ENCODE data around the gene AKIRIN2. TPM values are rescaled to one million over a fixed set of nuclear protein-coding genes. Genes with fewer than 3 reads are reported as not detected.

The AKIRIN2 gene
- total RNA-seq: 23.5 TPM

- Histone ChIP-seq H3K9me3 (ENCODE audit: control insufficient read depth in 3 of 3, low read length in 3 of 3) (no peaks in the 10 kb centered on the region), H3K36me3 (ENCODE audit: control insufficient read depth in 3 of 3, insufficient read depth in 3 of 3, low read length in 3 of 3) (no peaks in the 10 kb centered on the region), H3K27me3 (ENCODE audit: control insufficient read depth in 3 of 3, insufficient read depth in 3 of 3, low read length in 3 of 3) (no peaks in the 10 kb centered on the region), H3K4me3 (ENCODE audit: low read length in 3 of 3) (peak within 1 kb of the TSS; percentile 92 to 99 (median 93)), H3K27ac (ENCODE audit: low read depth, low read length) (peak within 1 kb of the TSS; percentile 100), H3K4me1 (ENCODE audit: control insufficient read depth in 3 of 3, insufficient read depth in 3 of 3, low read length in 3 of 3) (peaks cover 9 to 25% (median 22%) of the 10 kb centered on the region in 3 donors), H3K9ac (ENCODE audit: low read depth in 1 of 3, low read length in 3 of 3) (peak within 1 kb of the TSS; percentile 96 to 100 (median 99))
Observed at GRCh38 chr6:87701676-87702588, at the start of gene AKIRIN2. TSS of gene AKIRIN2 (minus strand) at chr6:87702233. CDS start at chr6:87701684, 549 bp downstream.

- H3K9ac ChIP-seq (ENCODE audit: low read depth in 1 of 3, low read length in 3 of 3): no peak overlapping the region
- H3K27ac ChIP-seq (ENCODE audit: low read depth, low read length): no peak overlapping the region
- no peaks in the 10 kb centered on the region for H3K4me1 ChIP-seq (ENCODE audit: control insufficient read depth in 3 of 3, insufficient read depth in 3 of 3, low read length in 3 of 3)
- no peak overlapping the region for H3K4me3 ChIP-seq (ENCODE audit: low read length in 3 of 3)
- no peaks in the 10 kb centered on the region for H3K27me3 ChIP-seq (ENCODE audit: control insufficient read depth in 3 of 3, insufficient read depth in 3 of 3, low read length in 3 of 3)
- no peaks in the 10 kb centered on the region for H3K36me3 ChIP-seq (ENCODE audit: control insufficient read depth in 3 of 3, insufficient read depth in 3 of 3, low read length in 3 of 3)
- H3K9me3 ChIP-seq (ENCODE audit: control insufficient read depth in 3 of 3, low read length in 3 of 3): no peaks in the 10 kb centered on the region
Observed at GRCh38 chr6:87747646-87748045, 45.6 kb upstream of the AKIRIN2 start.

GRCh38 chr6:87745966-87746721 is 44.1 kb upstream of the AKIRIN2 start:
- Histone ChIP-seq H3K9ac (ENCODE audit: low read depth in 1 of 3, low read length in 3 of 3) (no peak overlapping the region), H3K36me3 (ENCODE audit: control insufficient read depth in 3 of 3, insufficient read depth in 3 of 3, low read length in 3 of 3) (no peaks in the 10 kb centered on the region), H3K4me1 (ENCODE audit: control insufficient read depth in 3 of 3, insufficient read depth in 3 of 3, low read length in 3 of 3) (no peaks in the 10 kb centered on the region), H3K27ac (ENCODE audit: low read depth, low read length) (no peak overlapping the region), H3K4me3 (ENCODE audit: low read length in 3 of 3) (no peak overlapping the region), H3K27me3 (ENCODE audit: control insufficient read depth in 3 of 3, insufficient read depth in 3 of 3, low read length in 3 of 3) (no peaks in the 10 kb centered on the region), H3K9me3 (ENCODE audit: control insufficient read depth in 3 of 3, low read length in 3 of 3) (no peaks in the 10 kb centered on the region)

- Histone ChIP-seq H3K36me3 (ENCODE audit: control insufficient read depth in 3 of 3, insufficient read depth in 3 of 3, low read length in 3 of 3) (no peaks in the 10 kb centered on the region), H3K4me3 (ENCODE audit: low read length in 3 of 3) (no peak overlapping the region), H3K9ac (ENCODE audit: low read depth in 1 of 3, low read length in 3 of 3) (no peak overlapping the region), H3K27me3 (ENCODE audit: control insufficient read depth in 3 of 3, insufficient read depth in 3 of 3, low read length in 3 of 3) (no peaks in the 10 kb centered on the region), H3K9me3 (ENCODE audit: control insufficient read depth in 3 of 3, low read length in 3 of 3) (no peaks in the 10 kb centered on the region), H3K27ac (ENCODE audit: low read depth, low read length) (no peak overlapping the region), H3K4me1 (ENCODE audit: control insufficient read depth in 3 of 3, insufficient read depth in 3 of 3, low read length in 3 of 3) (no peaks in the 10 kb centered on the region)
Observed at GRCh38 chr6:87743454-87743853, 41.4 kb upstream of the AKIRIN2 start.

GRCh38 chr6:87742106-87742505 is 40.1 kb upstream of the AKIRIN2 start:
- no peaks in the 10 kb centered on the region for H3K27me3 ChIP-seq (ENCODE audit: control insufficient read depth in 3 of 3, insufficient read depth in 3 of 3, low read length in 3 of 3)
- no peaks in the 10 kb centered on the region for H3K36me3 ChIP-seq (ENCODE audit: control insufficient read depth in 3 of 3, insufficient read depth in 3 of 3, low read length in 3 of 3)
- H3K9me3 ChIP-seq (ENCODE audit: control insufficient read depth in 3 of 3, low read length in 3 of 3): no peaks in the 10 kb centered on the region
- H3K9ac ChIP-seq (ENCODE audit: low read depth in 1 of 3, low read length in 3 of 3): no peak overlapping the region
- no peaks in the 10 kb centered on the region for H3K4me1 ChIP-seq (ENCODE audit: control insufficient read depth in 3 of 3, insufficient read depth in 3 of 3, low read length in 3 of 3)
- H3K4me3 ChIP-seq (ENCODE audit: low read length in 3 of 3): no peak overlapping the region
- H3K27ac ChIP-seq (ENCODE audit: low read depth, low read length): no peak overlapping the region

GRCh38 chr6:87741001-87741650 is 39.1 kb upstream of the AKIRIN2 start:
- H3K4me1 ChIP-seq (ENCODE audit: control insufficient read depth in 3 of 3, insufficient read depth in 3 of 3, low read length in 3 of 3): no peaks in the 10 kb centered on the region
- no peaks in the 10 kb centered on the region for H3K9me3 ChIP-seq (ENCODE audit: control insufficient read depth in 3 of 3, low read length in 3 of 3)
- H3K4me3 ChIP-seq (ENCODE audit: low read length in 3 of 3): no peak overlapping the region
- no peaks in the 10 kb centered on the region for H3K27me3 ChIP-seq (ENCODE audit: control insufficient read depth in 3 of 3, insufficient read depth in 3 of 3, low read length in 3 of 3)
- H3K36me3 ChIP-seq (ENCODE audit: control insufficient read depth in 3 of 3, insufficient read depth in 3 of 3, low read length in 3 of 3): no peaks in the 10 kb centered on the region
- H3K27ac ChIP-seq (ENCODE audit: low read depth, low read length): no peak overlapping the region
- H3K9ac ChIP-seq (ENCODE audit: low read depth in 1 of 3, low read length in 3 of 3): no peak overlapping the region

- no peaks in the 10 kb centered on the region for H3K27me3 ChIP-seq (ENCODE audit: control insufficient read depth in 3 of 3, insufficient read depth in 3 of 3, low read length in 3 of 3)
- H3K9me3 ChIP-seq (ENCODE audit: control insufficient read depth in 3 of 3, low read length in 3 of 3): no peaks in the 10 kb centered on the region
- H3K9ac ChIP-seq (ENCODE audit: low read depth in 1 of 3, low read length in 3 of 3): no peak overlapping the region
- no peaks in the 10 kb centered on the region for H3K4me1 ChIP-seq (ENCODE audit: control insufficient read depth in 3 of 3, insufficient read depth in 3 of 3, low read length in 3 of 3)
- H3K27ac ChIP-seq (ENCODE audit: low read depth, low read length): no peak overlapping the region
- H3K36me3 ChIP-seq (ENCODE audit: control insufficient read depth in 3 of 3, insufficient read depth in 3 of 3, low read length in 3 of 3): no peaks in the 10 kb centered on the region
- H3K4me3 ChIP-seq (ENCODE audit: low read length in 3 of 3): no peak overlapping the region
Observed at GRCh38 chr6:87738744-87739143, 36.7 kb upstream of the AKIRIN2 start.

GRCh38 chr6:87738000-87738399 is 36.0 kb upstream of the AKIRIN2 start:
- Histone ChIP-seq H3K27ac (ENCODE audit: low read depth, low read length) (no peak overlapping the region), H3K4me1 (ENCODE audit: control insufficient read depth in 3 of 3, insufficient read depth in 3 of 3, low read length in 3 of 3) (no peaks in the 10 kb centered on the region), H3K4me3 (ENCODE audit: low read length in 3 of 3) (no peak overlapping the region), H3K9ac (ENCODE audit: low read depth in 1 of 3, low read length in 3 of 3) (no peak overlapping the region), H3K9me3 (ENCODE audit: control insufficient read depth in 3 of 3, low read length in 3 of 3) (no peaks in the 10 kb centered on the region), H3K27me3 (ENCODE audit: control insufficient read depth in 3 of 3, insufficient read depth in 3 of 3, low read length in 3 of 3) (no peaks in the 10 kb centered on the region), H3K36me3 (ENCODE audit: control insufficient read depth in 3 of 3, insufficient read depth in 3 of 3, low read length in 3 of 3) (no peaks in the 10 kb centered on the region)

- peaks cover 3 to 5% (median 5%) of the 10 kb centered on the region in 3 donors for H3K4me1 ChIP-seq (ENCODE audit: control insufficient read depth in 3 of 3, insufficient read depth in 3 of 3, low read length in 3 of 3)
- no peak overlapping the region for H3K4me3 ChIP-seq (ENCODE audit: low read length in 3 of 3)
- H3K27me3 ChIP-seq (ENCODE audit: control insufficient read depth in 3 of 3, insufficient read depth in 3 of 3, low read length in 3 of 3): no peaks in the 10 kb centered on the region
- H3K9me3 ChIP-seq (ENCODE audit: control insufficient read depth in 3 of 3, low read length in 3 of 3): no peaks in the 10 kb centered on the region
- H3K9ac ChIP-seq (ENCODE audit: low read depth in 1 of 3, low read length in 3 of 3): no peak overlapping the region
- H3K36me3 ChIP-seq (ENCODE audit: control insufficient read depth in 3 of 3, insufficient read depth in 3 of 3, low read length in 3 of 3): no peaks in the 10 kb centered on the region
- no peak overlapping the region for H3K27ac ChIP-seq (ENCODE audit: low read depth, low read length)
Observed at GRCh38 chr6:87736809-87737540, 34.9 kb upstream of the AKIRIN2 start.

Measured in skeletal muscle tissue (tissue), 4 donors.